Ascending aorta (tissue), 2 donors: ENCODE data around the gene FRAS1. TPM values are rescaled to one million over a fixed set of nuclear protein-coding genes. Genes with fewer than 3 reads are reported as not detected.
"Not testable (repeated sequence)": the region's sequence is repeated elsewhere in the genome, so short reads cannot be mapped to it uniquely, and the experiment has no call there.

Experiments
- DNase-seq, 2 donors: peaks; one replicate each; pipeline ENCODE4 v3.0.0-alpha.2; 2019; ENCODE audit warnings: low spot score in 2 of 2
- H3K27ac ChIP-seq, 2 donors: fragments of 200-600 bp; sonication (generic); one replicate each; pipeline ENCODE4 v1.5.1; 2016 to 2017; ENCODE audit warnings: mild to moderate bottlenecking in 1 of 2
- H3K27me3 ChIP-seq: fragments of 200-600 bp; sonication (generic); one replicate; pipeline ENCODE4 v1.5.1; 2017
- H3K36me3 ChIP-seq, 2 donors: fragments of 200-600 bp; sonication (generic); one replicate each; pipeline ENCODE4 v1.5.1; 2016
- H3K4me1 ChIP-seq, 2 donors: fragments of 200-600 bp; sonication (generic); one replicate each; pipeline ENCODE4 v1.5.1; 2016 to 2017; ENCODE audit warnings: mild to moderate bottlenecking in 1 of 2
- H3K4me3 ChIP-seq, 2 donors: fragments of 200-600 bp; sonication (generic); one replicate each; pipeline ENCODE4 v1.5.1; 2016 to 2017; ENCODE audit warnings: mild to moderate bottlenecking in 1 of 2
- H3K9me3 ChIP-seq, 2 donors: fragments of 200-600 bp; sonication (generic); one replicate each; pipeline ENCODE4 v1.5.1; 2016
- intact Hi-C: fragments of 100-400 bp; cut with DNase I; formaldehyde crosslinking; loops from one replicate; pipeline ENCODE4 v1.15.1; 2023
- total RNA-seq: library from RNA; depleted of rRNA; stranded (reverse); fragments of >200 nt; gene quantifications from one replicate; pipeline ENCODE4 v1.1.0, GENCODE V29; 2016
- TF ChIP-seq, protein P1 (sequence below), 3 experiments: fragments of 200-600 bp in 2 of 3; fragments of 450-650 bp in 1 of 3; sonication (generic) in 2 of 3; IDR thresholded peaks; one replicate each; pipeline ENCODE4 v1.5.1; 2016 to 2019; ENCODE audit warnings: antibody characterized with exemption in 3 of 3, mild to moderate bottlenecking in 1 of 3, moderate library complexity in 1 of 3

The FRAS1 gene
- total RNA-seq, 1 donor from 2014 or later: 0.75 TPM

DNA sequence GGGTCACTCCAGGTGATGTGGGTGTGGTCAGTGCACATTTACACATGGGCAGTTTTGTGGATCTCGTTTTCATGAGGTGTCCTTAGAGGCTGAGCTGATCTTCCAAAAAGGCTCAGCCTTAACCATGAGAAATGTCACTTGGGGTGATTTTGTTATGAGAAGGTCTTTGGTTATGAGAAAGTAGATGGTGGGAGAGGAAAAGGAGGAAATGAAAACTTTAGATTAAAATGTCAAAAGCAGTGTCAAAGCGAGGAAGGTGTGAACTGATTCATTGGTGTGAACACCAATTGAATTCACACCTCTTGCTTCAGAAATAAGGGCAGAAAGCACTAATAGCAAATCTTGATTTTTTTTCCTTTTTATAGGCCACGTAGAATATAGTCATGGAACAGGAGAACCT lies 394.3 kb downstream of the FRAS1 start:
- intact Hi-C loops: no loop called here
- Histone ChIP-seq H3K27ac (no peak overlapping the region), H3K4me3 (no peak overlapping the region), H3K27me3 (no peaks in the 10 kb centered on the region), H3K4me1 (no peaks in the 10 kb centered on the region), H3K9me3 (no peaks in the 10 kb centered on the region), H3K36me3 (no peaks in the 10 kb centered on the region)
- DNase-seq: no peak
- TF ChIP-seq, protein P1, sequence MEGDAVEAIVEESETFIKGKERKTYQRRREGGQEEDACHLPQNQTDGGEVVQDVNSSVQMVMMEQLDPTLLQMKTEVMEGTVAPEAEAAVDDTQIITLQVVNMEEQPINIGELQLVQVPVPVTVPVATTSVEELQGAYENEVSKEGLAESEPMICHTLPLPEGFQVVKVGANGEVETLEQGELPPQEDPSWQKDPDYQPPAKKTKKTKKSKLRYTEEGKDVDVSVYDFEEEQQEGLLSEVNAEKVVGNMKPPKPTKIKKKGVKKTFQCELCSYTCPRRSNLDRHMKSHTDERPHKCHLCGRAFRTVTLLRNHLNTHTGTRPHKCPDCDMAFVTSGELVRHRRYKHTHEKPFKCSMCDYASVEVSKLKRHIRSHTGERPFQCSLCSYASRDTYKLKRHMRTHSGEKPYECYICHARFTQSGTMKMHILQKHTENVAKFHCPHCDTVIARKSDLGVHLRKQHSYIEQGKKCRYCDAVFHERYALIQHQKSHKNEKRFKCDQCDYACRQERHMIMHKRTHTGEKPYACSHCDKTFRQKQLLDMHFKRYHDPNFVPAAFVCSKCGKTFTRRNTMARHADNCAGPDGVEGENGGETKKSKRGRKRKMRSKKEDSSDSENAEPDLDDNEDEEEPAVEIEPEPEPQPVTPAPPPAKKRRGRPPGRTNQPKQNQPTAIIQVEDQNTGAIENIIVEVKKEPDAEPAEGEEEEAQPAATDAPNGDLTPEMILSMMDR (IDR thresholded peaks at IDR 0.05): no peak

DNA sequence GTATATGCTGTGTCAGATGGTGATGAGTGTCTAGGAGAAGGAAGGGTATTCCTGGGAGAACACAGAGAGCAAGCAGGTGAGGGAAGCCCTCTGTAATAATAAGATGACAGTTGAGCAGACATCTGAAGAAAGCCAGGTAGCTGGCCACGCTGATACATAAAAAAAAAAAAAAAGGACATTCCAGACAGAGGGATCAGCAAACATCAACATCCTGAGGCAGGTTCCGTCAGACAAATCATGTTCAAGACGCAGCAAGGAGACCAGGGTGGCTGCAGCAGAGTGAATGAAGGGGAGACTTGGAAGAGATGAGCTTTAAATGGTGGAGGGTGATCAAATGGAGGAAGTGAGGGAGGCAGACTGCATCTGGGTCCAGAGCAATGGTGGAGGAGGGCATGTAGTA lies 396.9 kb downstream of the FRAS1 start:
- no peak overlapping the region for H3K4me3 ChIP-seq
- TF ChIP-seq, protein P1 (IDR thresholded peaks at IDR 0.05): no peak
- no peak for DNase-seq
- intact Hi-C loops: no loop called here
- no peak overlapping the region for H3K27ac ChIP-seq
- H3K27me3 ChIP-seq: no peaks in the 10 kb centered on the region
- H3K36me3 ChIP-seq: no peaks in the 10 kb centered on the region
- no peaks in the 10 kb centered on the region for H3K4me1 ChIP-seq
- H3K9me3 ChIP-seq: no peaks in the 10 kb centered on the region

DNA sequence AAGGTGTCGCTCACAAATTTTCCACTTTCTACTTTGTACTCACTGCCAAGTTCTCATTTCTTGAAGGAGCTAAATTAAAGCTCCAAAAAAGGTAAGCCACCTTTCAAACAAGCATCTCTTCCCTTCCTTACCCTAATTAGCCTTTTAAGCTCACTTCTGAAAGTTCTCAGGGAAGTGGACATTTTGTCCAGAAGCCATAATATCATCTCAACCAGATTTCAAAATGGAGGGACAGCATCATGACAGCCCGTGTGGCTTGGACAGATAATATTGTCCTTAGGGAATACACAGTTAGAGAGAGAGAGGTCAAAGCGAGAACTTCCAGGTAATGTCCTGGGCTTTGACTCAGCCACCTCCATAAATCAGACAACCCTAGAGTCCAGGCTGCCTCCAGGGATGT lies 400.6 kb downstream of the FRAS1 start:
- Histone ChIP-seq H3K27me3 (no peaks in the 10 kb centered on the region), H3K27ac (no peak overlapping the region), H3K4me1 (no peaks in the 10 kb centered on the region), H3K4me3 (no peak overlapping the region), H3K9me3 (no peaks in the 10 kb centered on the region), H3K36me3 (no peaks in the 10 kb centered on the region)
- DNase-seq: no peak
- TF ChIP-seq, protein P1 (IDR thresholded peaks at IDR 0.05): no peak
- intact Hi-C loops: no loop called here

DNA sequence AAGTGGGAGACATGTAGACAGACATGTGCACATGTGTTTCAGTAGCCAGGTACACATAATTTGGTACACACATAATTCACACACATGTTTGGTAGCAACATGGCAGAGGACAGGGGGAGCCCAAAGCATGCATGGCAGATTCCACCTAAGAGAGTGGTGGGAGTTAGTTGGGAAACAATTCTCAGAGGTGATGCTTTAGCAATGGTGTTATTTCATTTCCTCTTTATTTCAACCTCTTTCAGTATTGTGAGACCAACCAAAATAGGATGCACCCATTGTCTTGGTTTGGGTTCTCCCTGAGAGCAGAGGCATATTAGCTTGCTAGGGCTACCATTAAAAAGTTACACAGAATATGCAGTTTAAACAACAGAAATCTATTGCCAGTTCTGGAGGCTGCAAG lies 402.2 kb downstream of the FRAS1 start:
- H3K27ac ChIP-seq: no peak overlapping the region
- no peak for DNase-seq
- intact Hi-C loops: no loop called here
- H3K4me3 ChIP-seq: no peak overlapping the region
- TF ChIP-seq, protein P1 (IDR thresholded peaks at IDR 0.05): no peak
- H3K9me3 ChIP-seq: no peaks in the 10 kb centered on the region
- no peaks in the 10 kb centered on the region for H3K36me3 ChIP-seq
- no peaks in the 10 kb centered on the region for H3K4me1 ChIP-seq
- no peaks in the 10 kb centered on the region for H3K27me3 ChIP-seq

DNA sequence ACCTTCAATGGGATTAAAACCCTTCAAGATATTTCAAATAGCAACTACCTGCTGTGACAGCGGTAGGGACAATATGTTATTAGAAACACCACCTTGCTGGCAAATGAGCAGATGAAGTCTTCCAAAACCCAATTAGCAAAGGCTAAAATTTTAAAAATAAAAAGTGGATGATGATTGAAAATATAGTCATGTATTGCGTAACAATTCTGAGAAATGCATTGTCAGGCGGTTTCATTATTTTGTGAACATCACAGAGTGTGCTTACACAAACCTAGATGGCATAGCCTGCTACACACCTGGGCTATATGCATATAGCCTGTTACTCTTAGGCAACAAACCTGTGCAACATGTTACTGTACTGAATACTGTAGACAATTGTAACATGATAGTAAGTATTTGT lies 403.2 kb downstream of the FRAS1 start:
- no peak for DNase-seq
- Histone ChIP-seq H3K36me3 (no peaks in the 10 kb centered on the region), H3K9me3 (no peaks in the 10 kb centered on the region), H3K27me3 (no peaks in the 10 kb centered on the region), H3K27ac (no peak overlapping the region), H3K4me3 (no peak overlapping the region), H3K4me1 (no peaks in the 10 kb centered on the region)
- TF ChIP-seq, protein P1 (IDR thresholded peaks at IDR 0.05): no peak
- intact Hi-C loops: no loop called here

DNA sequence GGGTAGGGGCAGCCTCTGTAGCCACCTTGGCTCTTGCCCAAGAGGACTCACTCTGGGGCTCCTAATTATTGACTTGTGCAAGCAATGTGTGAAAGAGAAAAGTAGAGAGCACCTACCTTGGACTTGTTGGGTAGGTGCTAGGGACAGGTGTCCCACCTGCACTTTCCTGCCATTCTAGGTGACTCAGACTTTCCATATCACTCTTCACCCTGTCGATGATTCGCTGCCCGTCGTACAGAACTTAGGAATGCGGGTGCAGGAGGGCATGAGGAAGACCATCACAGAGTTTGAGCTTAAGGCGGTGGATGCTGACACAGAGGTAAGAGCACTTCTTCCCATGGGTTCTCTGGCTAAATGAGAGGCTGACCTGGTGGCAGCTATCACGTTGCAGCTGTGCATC lies 407.1 kb downstream of the FRAS1 start:
- DNase-seq: no peak
- Histone ChIP-seq H3K9me3 (no peaks in the 10 kb centered on the region), H3K4me1 (no peaks in the 10 kb centered on the region), H3K27me3 (no peaks in the 10 kb centered on the region), H3K4me3 (no peak overlapping the region), H3K36me3 (no peaks in the 10 kb centered on the region), H3K27ac (no peak overlapping the region)
- TF ChIP-seq, protein P1 (IDR thresholded peaks at IDR 0.05): no peak
- intact Hi-C loops: no loop called here

DNA sequence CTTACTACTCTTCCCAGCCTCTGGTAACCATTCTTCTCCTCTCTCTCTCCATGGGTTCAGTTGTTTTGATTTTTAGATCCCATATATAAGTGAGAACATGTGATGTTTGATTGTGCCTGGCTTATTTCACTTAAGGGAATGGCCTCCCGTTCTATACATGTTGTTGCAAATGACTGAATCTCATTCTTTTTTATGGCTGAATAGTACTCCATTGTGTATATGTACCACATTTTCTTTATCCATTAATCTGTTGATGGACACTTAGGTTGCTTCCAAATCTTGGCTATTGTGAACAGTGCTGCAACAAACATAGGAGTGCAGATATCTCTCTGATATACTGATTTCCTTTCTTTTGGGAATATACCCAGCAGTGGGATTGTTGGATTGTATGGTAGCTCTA lies 410.1 kb downstream of the FRAS1 start:
- H3K9me3 ChIP-seq, H3K27ac ChIP-seq, H3K27me3 ChIP-seq, H3K36me3 ChIP-seq, DNase-seq, H3K4me1 ChIP-seq, intact Hi-C loops, H3K4me3 ChIP-seq: not testable (repeated sequence)
